AG09309 (cell line): ENCODE data around the gene PARVA.

Experiments
- DNase-seq: peaks from one replicate; pipeline ENCODE4 v3.0.0-alpha.2; 2010; ENCODE audit warnings: low read depth
- H3K4me3 ChIP-seq: 2 replicates; pipeline ENCODE4 v1.5.1; 2011; ENCODE audit warnings: mild to moderate bottlenecking, low read depth, low read length, moderate library complexity; ENCODE audit not compliant: control insufficient read depth
- TF ChIP-seq, protein P1 (sequence below): IDR thresholded peaks from 2 replicates; pipeline ENCODE4 v1.5.1; 2011; ENCODE audit warnings: mild to moderate bottlenecking, low read depth, low read length, inconsistent platforms; ENCODE audit not compliant: insufficient read depth, control insufficient read depth; ENCODE audit errors: missing control alignments

Gene PARVA

GRCh38 chr11:12403122-12403996, 26.0 kb downstream of the PARVA start:
- no peak overlapping the region for H3K4me3 ChIP-seq
- no peak for DNase-seq
- TF ChIP-seq, protein P1, sequence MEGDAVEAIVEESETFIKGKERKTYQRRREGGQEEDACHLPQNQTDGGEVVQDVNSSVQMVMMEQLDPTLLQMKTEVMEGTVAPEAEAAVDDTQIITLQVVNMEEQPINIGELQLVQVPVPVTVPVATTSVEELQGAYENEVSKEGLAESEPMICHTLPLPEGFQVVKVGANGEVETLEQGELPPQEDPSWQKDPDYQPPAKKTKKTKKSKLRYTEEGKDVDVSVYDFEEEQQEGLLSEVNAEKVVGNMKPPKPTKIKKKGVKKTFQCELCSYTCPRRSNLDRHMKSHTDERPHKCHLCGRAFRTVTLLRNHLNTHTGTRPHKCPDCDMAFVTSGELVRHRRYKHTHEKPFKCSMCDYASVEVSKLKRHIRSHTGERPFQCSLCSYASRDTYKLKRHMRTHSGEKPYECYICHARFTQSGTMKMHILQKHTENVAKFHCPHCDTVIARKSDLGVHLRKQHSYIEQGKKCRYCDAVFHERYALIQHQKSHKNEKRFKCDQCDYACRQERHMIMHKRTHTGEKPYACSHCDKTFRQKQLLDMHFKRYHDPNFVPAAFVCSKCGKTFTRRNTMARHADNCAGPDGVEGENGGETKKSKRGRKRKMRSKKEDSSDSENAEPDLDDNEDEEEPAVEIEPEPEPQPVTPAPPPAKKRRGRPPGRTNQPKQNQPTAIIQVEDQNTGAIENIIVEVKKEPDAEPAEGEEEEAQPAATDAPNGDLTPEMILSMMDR = no peak

DNA sequence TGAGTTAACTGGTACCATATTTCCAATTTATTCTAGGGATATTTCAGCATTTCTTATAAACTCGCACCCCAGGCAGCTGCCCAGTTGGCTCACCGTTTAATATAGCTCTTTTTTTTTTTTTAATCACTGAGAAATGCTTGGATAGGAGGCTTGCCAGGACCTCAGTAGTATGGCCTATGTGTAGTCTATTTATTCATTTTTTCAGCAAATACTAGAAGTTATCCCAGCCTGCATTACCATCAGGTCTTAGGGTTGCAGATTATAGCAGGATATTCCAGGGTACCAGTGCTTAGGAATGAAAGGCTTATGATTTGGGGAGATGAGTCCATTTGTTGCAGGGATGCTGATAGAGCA, 26.6 kb downstream of the PARVA start:
- no peak overlapping the region for H3K4me3 ChIP-seq
- DNase-seq = no peak
- TF ChIP-seq, protein P1 = no peak

DNA sequence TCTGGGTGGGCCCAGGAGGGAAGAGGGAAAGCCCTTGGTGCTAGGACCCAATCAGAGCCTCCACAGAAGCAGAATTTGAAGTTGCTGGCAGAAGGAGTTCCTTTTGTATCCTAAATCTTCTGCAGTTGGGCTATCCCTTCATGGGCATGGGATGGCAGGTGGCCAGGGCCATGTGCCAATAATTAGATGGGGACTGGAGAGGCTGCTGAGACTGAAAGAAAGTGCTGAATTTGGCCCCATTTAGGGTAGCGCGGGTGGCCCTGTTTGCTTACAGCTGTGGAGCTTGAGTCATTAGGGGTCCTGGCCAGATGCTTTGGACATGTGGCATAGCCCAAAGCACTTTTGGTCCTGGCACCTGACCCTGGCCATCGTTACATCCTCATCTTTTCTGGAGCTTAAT, 27.1 kb downstream of the PARVA start:
- TF ChIP-seq, protein P1 = no peak
- DNase-seq = no peak
- H3K4me3 ChIP-seq = no peak overlapping the region

GRCh38 chr11:12408156-12408770, 30.9 kb downstream of the PARVA start:
- H3K4me3 ChIP-seq = no peak overlapping the region
- no peak for DNase-seq
- TF ChIP-seq, protein P1 = no peak

DNA sequence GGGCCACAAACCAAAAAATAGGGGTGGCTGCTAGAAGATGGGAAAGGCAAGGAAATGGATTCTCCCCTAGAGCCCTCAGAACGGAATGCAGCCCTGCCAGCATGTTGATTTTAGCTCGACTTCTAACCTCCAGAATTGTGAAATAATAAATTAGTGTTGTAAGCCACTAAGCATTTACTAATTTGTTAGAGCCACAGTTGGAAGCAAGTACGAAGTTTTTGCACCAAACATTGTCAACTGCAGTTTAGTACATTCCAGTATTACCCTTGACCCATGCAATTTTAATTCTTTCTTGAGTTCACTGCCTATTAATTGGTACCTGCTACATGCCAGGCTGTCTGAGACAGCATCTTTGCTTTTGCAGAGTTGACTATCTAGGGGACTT, 32.2 kb downstream of the PARVA start:
- DNase-seq = no peak
- H3K4me3 ChIP-seq = no peak overlapping the region
- TF ChIP-seq, protein P1 = no peak

GRCh38 chr11:12410006-12410728, 32.8 kb downstream of the PARVA start:
- TF ChIP-seq, protein P1 = peak; percentile 43
- no peak overlapping the region for H3K4me3 ChIP-seq
- no peak for DNase-seq
